HG02759 (cell line): ENCODE results near the gene EDRF1.

Source experiments
- ATAC-seq: cut with Tn5 transposase; IDR thresholded peaks from one replicate; pipeline ENCODE4 v1.9.1; 2021; ENCODE audit warnings: mild to moderate bottlenecking, moderate library complexity; ENCODE audit not compliant: unreplicated experiment

The EDRF1 gene

DNA sequence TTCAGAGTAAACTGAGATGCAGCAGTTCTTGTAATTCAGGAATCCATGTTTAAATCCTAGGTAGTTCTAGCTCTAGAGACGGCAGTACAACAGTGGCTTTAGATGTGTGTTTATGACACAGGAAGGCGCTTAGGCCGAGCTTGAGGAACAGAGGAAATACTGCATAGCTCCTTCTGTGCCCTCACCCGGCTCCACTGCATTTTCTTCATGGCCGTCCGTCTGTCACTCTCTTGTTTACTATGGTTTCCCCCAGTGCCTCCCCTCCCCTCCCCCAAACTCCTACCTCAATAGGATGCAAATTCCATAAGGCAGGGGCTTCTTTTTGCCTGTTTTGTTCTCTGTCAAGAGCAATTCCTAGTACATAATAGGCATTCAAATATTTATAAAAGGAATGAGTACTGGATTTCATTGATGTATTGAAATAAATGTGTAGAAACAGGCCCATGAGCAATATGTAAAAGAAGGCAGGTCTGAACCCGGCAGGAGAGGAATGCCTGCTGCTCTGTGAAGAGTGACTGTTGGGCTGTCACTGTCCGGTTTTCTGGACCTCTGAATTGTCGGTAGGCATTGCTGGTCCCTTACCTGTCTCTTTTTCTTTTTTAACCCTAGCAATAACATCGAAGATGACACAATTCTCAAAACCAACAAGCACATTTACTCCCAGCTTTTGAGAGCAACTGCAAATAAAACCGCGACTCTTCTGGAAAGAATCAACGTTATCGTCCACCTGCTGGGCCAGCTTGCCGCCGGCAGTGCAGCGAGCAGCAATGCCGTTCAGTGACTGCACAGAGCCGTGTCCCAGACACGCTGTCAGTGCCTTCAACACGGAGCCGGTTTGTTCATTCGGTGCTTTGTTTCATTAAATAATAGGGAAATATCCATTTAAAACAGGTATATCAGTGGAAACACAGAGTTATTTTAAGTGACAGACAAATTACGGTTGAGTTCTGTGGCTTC lies 43.5 kb downstream of the EDRF1 start:
- no peak for ATAC-seq

DNA sequence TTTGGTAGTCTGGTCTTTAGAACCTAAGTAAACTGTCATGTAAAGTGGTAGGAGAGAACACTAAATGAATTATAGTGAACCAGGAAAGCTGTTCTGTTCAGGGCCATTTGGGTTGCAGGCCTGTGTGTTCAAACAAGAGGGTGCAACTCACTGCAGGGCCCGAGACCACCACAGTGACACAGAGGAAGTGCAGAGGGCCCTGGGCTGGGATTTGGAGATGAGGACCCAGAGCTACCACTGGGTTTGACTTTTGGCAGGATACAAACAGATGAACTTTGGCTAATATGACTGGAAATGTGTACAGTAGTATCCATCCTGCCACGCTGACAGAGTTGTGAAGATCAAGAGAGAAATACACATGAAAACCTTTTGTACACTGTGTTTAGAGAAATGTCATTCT lies 46.3 kb downstream of the EDRF1 start:
- ATAC-seq: no peak

DNA sequence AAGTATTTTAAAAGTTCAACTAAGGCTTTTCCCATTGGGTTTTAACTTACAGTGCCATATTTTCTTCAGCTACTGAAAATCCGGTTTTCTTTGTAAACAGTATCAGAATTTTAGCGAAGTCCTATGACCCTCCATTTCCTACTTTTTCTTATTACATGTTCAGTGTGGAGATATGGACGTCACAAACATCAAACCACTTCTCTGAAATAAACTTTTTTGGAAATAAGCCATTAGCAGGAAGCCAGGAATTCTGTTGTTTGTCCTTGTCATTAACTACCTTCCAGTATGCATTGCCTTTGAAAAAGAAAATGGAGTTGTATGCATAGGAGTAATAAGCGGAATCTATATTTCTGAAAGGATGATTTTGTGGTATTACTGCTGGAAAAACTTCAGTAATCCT lies 47.0 kb downstream of the EDRF1 start:
- no peak for ATAC-seq

GRCh38 chr10:125768219-125768855 lies 48.8 kb downstream of the EDRF1 start:
- ATAC-seq: no peak

DNA sequence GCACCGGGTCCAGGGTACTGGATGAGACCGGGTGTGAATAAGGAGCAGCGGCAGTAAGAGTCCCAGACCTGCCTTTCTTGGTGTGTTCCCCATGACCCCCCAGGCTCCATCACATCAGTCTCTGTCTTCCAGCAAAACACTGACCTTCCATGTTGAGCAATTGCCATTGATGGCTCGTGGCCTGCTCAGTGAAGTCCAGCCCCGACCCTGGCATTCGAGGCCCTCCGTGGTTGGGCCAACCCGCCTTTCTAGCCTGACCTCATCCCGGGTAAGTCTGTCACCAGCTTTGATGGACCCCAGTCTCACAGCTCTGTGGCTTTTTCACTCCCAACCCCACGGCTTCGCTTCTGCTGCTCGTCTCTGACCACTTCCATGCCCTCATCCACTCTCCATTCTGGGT lies 49.7 kb downstream of the EDRF1 start:
- ATAC-seq: no peak

DNA sequence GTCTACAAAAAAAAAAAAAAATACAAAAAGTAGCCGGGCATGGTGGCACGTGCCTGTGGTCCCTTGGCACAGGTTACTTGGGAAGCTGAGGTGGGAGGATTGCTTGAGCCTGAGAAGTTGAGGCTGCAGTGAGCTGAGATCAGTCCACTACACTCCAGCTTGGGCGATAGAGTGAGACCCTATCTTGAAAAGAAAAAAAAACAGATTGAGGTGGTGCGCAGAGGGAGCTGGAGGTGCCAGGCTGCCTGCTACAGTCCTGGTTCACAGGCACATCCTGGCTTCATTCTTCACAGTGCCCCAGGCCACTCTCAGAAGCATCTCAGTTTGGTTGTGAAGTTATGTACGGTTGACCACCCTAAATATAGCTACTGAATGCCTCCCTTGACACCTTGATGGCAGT lies 51.3 kb downstream of the EDRF1 start:
- ATAC-seq: no peak

GRCh38 chr10:125772112-125772863 lies 52.8 kb downstream of the EDRF1 start:
- no peak for ATAC-seq

GRCh38 chr10:125772864-125773180 lies 53.3 kb downstream of the EDRF1 start:
- no peak for ATAC-seq

- ATAC-seq: no peak
Observed at GRCh38 chr10:125773687-125774543, 54.4 kb downstream of the EDRF1 start.

DNA sequence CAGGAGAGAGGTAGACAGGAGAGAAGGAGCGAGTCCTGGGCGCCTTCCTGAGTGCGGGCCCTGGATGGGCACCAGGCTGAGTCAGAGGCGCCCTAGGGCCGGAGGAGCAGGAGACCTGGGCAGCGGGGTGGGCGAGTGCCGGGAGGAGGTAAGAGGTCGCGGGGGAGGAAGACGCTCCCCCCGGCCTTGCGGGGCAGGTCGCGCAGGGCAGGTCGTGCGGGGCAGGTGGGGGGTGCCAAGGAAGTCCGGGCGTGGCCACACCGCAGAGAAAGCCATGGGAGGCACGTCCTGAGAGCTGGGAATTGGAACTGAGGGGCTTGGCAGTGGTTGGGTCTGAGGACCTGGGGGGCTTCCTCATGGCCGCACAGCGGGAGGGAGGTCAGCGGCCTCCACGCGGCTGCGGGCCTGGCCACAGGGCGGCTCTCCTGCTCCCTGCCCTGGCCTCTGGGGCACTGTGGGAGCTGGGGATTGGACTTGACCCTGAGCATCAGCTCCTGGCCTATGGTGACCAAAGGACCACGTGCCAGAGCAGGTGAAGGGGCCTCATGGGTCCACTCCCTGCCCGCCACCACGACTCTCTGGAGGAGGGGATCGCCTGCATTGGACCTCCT lies 55.2 kb downstream of the EDRF1 start:
- ATAC-seq: no peak

DNA sequence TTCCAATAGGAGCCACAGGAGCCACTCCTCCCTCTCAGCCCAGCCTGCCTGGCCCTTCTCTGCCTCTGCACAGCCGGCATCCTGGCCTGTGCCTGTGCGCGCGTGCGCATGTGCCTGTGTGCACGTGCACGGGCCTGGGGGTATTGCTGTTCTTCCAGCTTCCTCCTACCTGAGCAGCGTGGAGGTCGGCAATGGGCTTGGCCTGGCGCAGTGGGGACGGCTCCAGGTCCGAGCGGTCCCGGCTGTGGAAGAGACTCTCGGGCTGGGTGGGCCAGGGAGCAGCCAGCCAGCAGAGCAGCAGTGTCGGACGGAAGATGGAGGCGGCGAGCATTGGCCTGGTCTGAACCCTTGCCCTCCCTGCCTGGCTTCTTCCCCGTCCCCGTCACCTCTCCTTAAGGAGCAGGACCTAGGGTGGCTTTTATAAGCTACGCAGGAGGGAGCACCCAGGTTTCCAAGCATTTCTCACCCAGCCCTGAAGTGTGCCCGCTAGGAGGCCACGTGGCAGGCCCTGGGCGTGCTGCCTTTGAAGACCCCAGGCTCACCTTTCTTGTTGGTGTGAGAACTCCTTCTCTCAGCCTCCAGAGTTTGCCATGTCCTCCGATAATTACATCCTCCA lies 56.1 kb downstream of the EDRF1 start, which contains the start of gene MMP21:
TSS of gene MMP21 (minus strand) at position 331 of the 616 bp plus-strand sequence. CDS start at position 331, 0 bp downstream.
- ATAC-seq: no peak

- ATAC-seq: no peak
Observed at GRCh38 chr10:125777806-125778205, 58.3 kb downstream of the EDRF1 start.

GRCh38 chr10:125778556-125778955 lies 59.0 kb downstream of the EDRF1 start:
- no peak for ATAC-seq

GRCh38 chr10:125779403-125780327 lies 60.2 kb downstream of the EDRF1 start:
- ATAC-seq: no peak

DNA sequence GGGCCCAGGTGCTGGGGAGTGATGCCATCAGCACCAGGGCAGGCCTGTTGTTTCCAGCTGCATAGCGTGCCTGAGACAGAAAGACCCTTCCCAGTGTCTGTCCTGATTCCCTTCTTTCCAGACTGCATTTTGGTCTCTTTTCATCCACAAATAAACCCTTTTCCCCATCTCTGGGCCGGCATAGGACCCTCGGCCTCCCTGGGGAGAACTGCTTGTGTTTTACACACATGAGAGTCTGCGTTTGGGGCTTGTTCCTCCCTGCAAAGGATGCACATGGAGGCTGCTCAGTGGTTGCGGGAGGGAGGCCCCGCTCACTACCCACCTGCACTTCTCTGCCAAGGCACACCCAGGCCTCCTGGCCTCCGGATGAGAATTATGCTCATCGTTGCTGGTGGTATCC lies 61.9 kb downstream of the EDRF1 start:
- no peak for ATAC-seq

GRCh38 chr10:125782054-125782453 lies 62.5 kb downstream of the EDRF1 start:
- ATAC-seq: no peak

GRCh38 chr10:125782616-125783015 lies 63.1 kb downstream of the EDRF1 start:
- ATAC-seq: no peak

- no peak for ATAC-seq
Observed at GRCh38 chr10:125783408-125783807, 63.9 kb downstream of the EDRF1 start.

DNA sequence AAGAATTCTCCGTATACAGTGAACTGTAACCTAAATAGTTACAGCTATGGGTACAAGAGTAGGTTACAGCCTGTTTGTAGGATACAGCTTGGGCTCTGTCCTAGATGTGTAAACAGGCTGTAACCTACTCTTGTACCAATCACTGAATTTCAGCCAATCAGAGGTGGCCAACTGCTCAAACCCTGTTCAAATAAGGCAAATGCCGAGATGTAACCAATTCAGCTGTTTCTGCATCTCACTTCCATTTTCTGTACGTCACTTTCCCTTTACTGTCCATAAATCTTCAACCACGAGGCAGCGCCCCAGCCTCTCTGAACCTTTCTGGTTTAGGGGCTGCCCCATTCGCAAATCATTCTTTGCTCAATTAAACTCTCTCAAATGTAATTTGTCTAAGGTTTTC lies 64.4 kb downstream of the EDRF1 start:
- peak; percentile 79 for ATAC-seq
